Measurements from ENCODE around the gene ARL15.
A peak's percentile ranks its signal among the peaks of the same experiment; 100 is the strongest.

Gene ARL15

GRCh38 chr5:53944981-53945380, 365.4 kb downstream of the ARL15 start:
- Histone ChIP-seq H3K4me3 (no peak overlapping the region), H3K4me1 (peaks cover 0 to 57% (median 13%) of the 10 kb centered on the region in 10 experiments; a peak in 12 of 20 replicates), H3K27me3 (no peaks in the 10 kb centered on the region), H3K4me2 (peak overlapping the region in 4 of 11 experiments; percentile 17 to 47 (median 32); a peak in 5 of 22 replicates), H3K9me3 (replicated peaks in 1 of 11) (peaks cover 0 to 10% (median 0%) of the 10 kb centered on the region in 11 experiments; a peak in 7 of 22 replicates), H3K9ac (no peak overlapping the region), H4K20me1 (no peaks in the 10 kb centered on the region), H3K27ac (no peak overlapping the region), H3K36me3 (peaks cover 0 to 18% (median 6%) of the 10 kb centered on the region in 11 experiments; a peak in 10 of 22 replicates)
- no peak for TF ChIP-seq Cebpa-rat (IDR thresholded peaks at IDR 0.05)

GRCh38 chr5:53943938-53944337, 366.4 kb downstream of the ARL15 start:
- TF ChIP-seq Cebpa-rat (IDR thresholded peaks at IDR 0.05) = no peak

GRCh38 chr5:53942724-53943123, 367.6 kb downstream of the ARL15 start:
- H3K27ac ChIP-seq = no peak overlapping the region
- TF ChIP-seq Cebpa-rat (IDR thresholded peaks at IDR 0.05) = no peak
- H3K9me3 ChIP-seq (replicated peaks in 1 of 11) = peaks cover 0 to 11% (median 5%) of the 10 kb centered on the region in 11 experiments; a peak in 9 of 22 replicates

More at GRCh38 chr5:53943938-53944337, 366.4 kb downstream of the ARL15 start:
- peaks cover 0 to 24% (median 11%) of the 10 kb centered on the region in 11 experiments; a peak in 14 of 22 replicates for H3K36me3 ChIP-seq
- peaks cover 0 to 51% (median 10%) of the 10 kb centered on the region in 10 experiments; a peak in 11 of 20 replicates for H3K4me1 ChIP-seq
- no peak overlapping the region for H3K9ac ChIP-seq
- H3K27ac ChIP-seq = no peak overlapping the region
- H3K4me2 ChIP-seq = no peak overlapping the region
- H3K27me3 ChIP-seq = no peaks in the 10 kb centered on the region
- H3K4me3 ChIP-seq = no peak overlapping the region
- peaks cover 0 to 11% (median 5%) of the 10 kb centered on the region in 11 experiments; a peak in 9 of 22 replicates for H3K9me3 ChIP-seq (replicated peaks in 1 of 11)
- H4K20me1 ChIP-seq = no peaks in the 10 kb centered on the region

GRCh38 chr5:53940921-53941320, 369.5 kb downstream of the ARL15 start:
- Histone ChIP-seq H3K27ac (peak overlapping the region in 2 of 11 experiments; percentile 53 to 65; a peak in 4 of 22 replicates), H3K27me3 (no peaks in the 10 kb centered on the region), H3K4me3 (no peak overlapping the region), H3K4me1 (peaks cover 0 to 44% (median 10%) of the 10 kb centered on the region in 10 experiments; a peak in 11 of 20 replicates), H3K9ac (no peak overlapping the region), H3K9me3 (replicated peaks in 1 of 11) (peaks cover 0 to 11% (median 5%) of the 10 kb centered on the region in 11 experiments; a peak in 9 of 22 replicates), H4K20me1 (no peaks in the 10 kb centered on the region), H3K36me3 (peaks cover 0 to 26% (median 16%) of the 10 kb centered on the region in 11 experiments; a peak in 14 of 22 replicates), H3K4me2 (peak overlapping the region in 4 of 11 experiments; percentile 49 to 71 (median 66); a peak in 7 of 22 replicates)
- no peak for TF ChIP-seq Cebpa-rat (IDR thresholded peaks at IDR 0.05)

More at GRCh38 chr5:53942724-53943123, 367.6 kb downstream of the ARL15 start:
- Histone ChIP-seq H3K9ac (no peak overlapping the region), H4K20me1 (no peaks in the 10 kb centered on the region), H3K36me3 (peaks cover 0 to 33% (median 16%) of the 10 kb centered on the region in 11 experiments; a peak in 14 of 22 replicates), H3K4me3 (no peak overlapping the region), H3K27me3 (no peaks in the 10 kb centered on the region), H3K4me2 (peak overlapping the region in 3 of 11 experiments; percentile 14 to 71 (median 63); a peak in 4 of 22 replicates), H3K4me1 (peaks cover 0 to 51% (median 10%) of the 10 kb centered on the region in 10 experiments; a peak in 11 of 20 replicates)

- H3K9ac ChIP-seq = no peak overlapping the region
- no peaks in the 10 kb centered on the region for H3K27me3 ChIP-seq
- H3K27ac ChIP-seq = no peak overlapping the region
- H4K20me1 ChIP-seq = no peaks in the 10 kb centered on the region
- no peak overlapping the region for H3K4me2 ChIP-seq
- peaks cover 0 to 11% (median 0%) of the 10 kb centered on the region in 11 experiments; a peak in 7 of 22 replicates for H3K9me3 ChIP-seq (replicated peaks in 1 of 11)
- peaks cover 0 to 26% (median 5%) of the 10 kb centered on the region in 10 experiments; a peak in 10 of 20 replicates for H3K4me1 ChIP-seq
- no peak overlapping the region for H3K4me3 ChIP-seq
- TF ChIP-seq Cebpa-rat (IDR thresholded peaks at IDR 0.05) = no peak
- H3K36me3 ChIP-seq = peaks cover 0 to 33% (median 12%) of the 10 kb centered on the region in 11 experiments; a peak in 13 of 22 replicates
These were observed 372.9 kb downstream of the ARL15 start for GRCh38 chr5:53937467-53937866.

- Histone ChIP-seq H3K4me2 (no peak overlapping the region), H3K27ac (no peak overlapping the region), H3K9me3 (replicated peaks in 1 of 11) (peaks cover 0 to 11% (median 0%) of the 10 kb centered on the region in 11 experiments; a peak in 8 of 22 replicates), H3K4me3 (no peak overlapping the region), H3K27me3 (no peaks in the 10 kb centered on the region), H3K4me1 (peaks cover 0 to 18% (median 6%) of the 10 kb centered on the region in 10 experiments; a peak in 10 of 20 replicates), H3K9ac (no peak overlapping the region), H4K20me1 (no peaks in the 10 kb centered on the region), H3K36me3 (peaks cover 0 to 33% (median 12%) of the 10 kb centered on the region in 11 experiments; a peak in 13 of 22 replicates)
- TF ChIP-seq Cebpa-rat (IDR thresholded peaks at IDR 0.05) = no peak
These were observed 373.7 kb downstream of the ARL15 start for GRCh38 chr5:53936481-53937352.

GRCh38 chr5:53934151-53934820, 376.1 kb downstream of the ARL15 start:
- TF ChIP-seq Cebpa-rat (IDR thresholded peaks at IDR 0.05) = no peak
- Histone ChIP-seq H3K4me2 (no peak overlapping the region), H3K36me3 (peaks cover 0 to 25% (median 5%) of the 10 kb centered on the region in 11 experiments; a peak in 13 of 22 replicates), H3K27ac (no peak overlapping the region), H3K4me3 (no peak overlapping the region), H3K4me1 (peaks cover 12 to 25% (median 19%) of the 10 kb centered on the region in 10 experiments), H3K9ac (no peak overlapping the region), H3K9me3 (replicated peaks in 1 of 11) (peaks cover 0 to 3% (median 0%) of the 10 kb centered on the region in 11 experiments; a peak in 4 of 22 replicates), H3K27me3 (no peaks in the 10 kb centered on the region), H4K20me1 (no peaks in the 10 kb centered on the region)

- Histone ChIP-seq H4K20me1 (no peaks in the 10 kb centered on the region), H3K27ac (no peak overlapping the region), H3K27me3 (no peaks in the 10 kb centered on the region), H3K4me1 (peaks cover 12 to 43% (median 26%) of the 10 kb centered on the region in 10 experiments), H3K9ac (no peak overlapping the region), H3K9me3 (replicated peaks in 1 of 11) (no peaks in the 10 kb centered on the region; a peak in 1 of 22 replicates), H3K4me3 (no peak overlapping the region), H3K4me2 (peak overlapping the region in 1 of 11 experiments; percentile 5; a peak in 1 of 22 replicates), H3K36me3 (peaks cover 0 to 7% (median 0%) of the 10 kb centered on the region in 11 experiments; a peak in 3 of 22 replicates)
- no peak for TF ChIP-seq Cebpa-rat (IDR thresholded peaks at IDR 0.05)
These were observed 378.0 kb downstream of the ARL15 start for GRCh38 chr5:53932351-53932750.
